Transverse colon (tissue), 3 donors: Measurements from ENCODE around the gene SHROOM1.

Source experiments
- CTCF ChIP-seq, 5 experiments: fragments of 200-600 bp in 3 of 5; fragments of 450-650 bp in 2 of 5; sonication (generic) in 3 of 5; IDR thresholded peaks; 1 replicate in 2 of 5; 2 replicates in 3 of 5; pipeline ENCODE4 v1.5.1; 2016 to 2017; ENCODE audit warnings: antibody characterized with exemption in 5 of 5, inconsistent platforms in 3 of 5, mild to moderate bottlenecking in 2 of 5, moderate library complexity in 1 of 5
- POLR2A ChIP-seq: fragments of 450-650 bp; IDR thresholded peaks from one replicate; pipeline ENCODE4 v1.6.1; 2016; ENCODE audit warnings: antibody characterized with exemption, mild to moderate bottlenecking, moderate library complexity

GRCh38 chr5:132850066-132850465 lies 19.6 kb upstream of the SHROOM1 start:
- no peak for TF ChIP-seq CTCF (IDR thresholded peaks at IDR 0.05)
- TF ChIP-seq POLR2A = no peak
